ENCODE data around the gene DOCK2. TPM values are rescaled to one million over a fixed set of nuclear protein-coding genes. Genes with fewer than 3 reads are reported as not detected.

The DOCK2 gene
- total RNA-seq, 1 donor from 2014 or later = 13.5 TPM

- no peak for DNase-seq (ENCODE audit: low read depth)
These were observed 227.4 kb downstream of the DOCK2 start for GRCh38 chr5:169864483-169864882.

DNA sequence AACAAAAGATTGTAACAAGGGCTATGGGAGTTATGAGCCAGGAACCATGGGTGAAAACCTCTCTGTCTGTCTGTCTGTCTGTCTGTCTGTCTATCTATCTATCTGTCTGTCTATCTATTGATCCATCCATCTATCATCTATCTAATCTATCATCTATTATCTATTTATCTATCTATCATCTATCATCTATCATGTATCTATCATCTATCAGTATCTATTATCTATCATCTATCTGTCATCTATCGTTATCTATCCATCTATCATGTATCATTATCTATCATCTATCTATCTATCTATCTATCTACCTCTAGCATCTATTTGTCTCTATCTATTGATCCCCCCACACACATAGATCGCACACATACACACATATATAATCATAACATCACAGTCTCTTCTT lies 230.3 kb downstream of the DOCK2 start:
- DNase-seq (ENCODE audit: low read depth) = no peak

DNA sequence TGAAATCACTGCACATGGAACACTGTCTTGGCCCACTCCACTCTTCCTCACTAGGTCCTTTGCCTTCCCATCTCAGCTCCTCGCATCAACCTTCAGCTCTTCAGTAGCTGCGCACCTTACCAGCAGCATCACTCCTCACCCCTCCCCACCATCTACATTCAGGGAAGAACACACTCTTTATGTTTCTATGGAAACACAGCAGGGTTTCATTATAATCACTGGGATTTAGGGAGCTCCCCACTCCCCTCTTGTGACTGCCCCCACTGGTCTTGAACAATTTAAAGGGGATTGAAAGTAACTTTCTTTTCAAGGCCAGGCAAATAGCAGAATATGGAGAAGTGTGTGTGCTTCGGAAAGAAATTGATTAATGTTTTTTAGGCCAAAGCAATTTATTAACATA lies 232.0 kb downstream of the DOCK2 start:
- no peak for DNase-seq (ENCODE audit: low read depth)

DNA sequence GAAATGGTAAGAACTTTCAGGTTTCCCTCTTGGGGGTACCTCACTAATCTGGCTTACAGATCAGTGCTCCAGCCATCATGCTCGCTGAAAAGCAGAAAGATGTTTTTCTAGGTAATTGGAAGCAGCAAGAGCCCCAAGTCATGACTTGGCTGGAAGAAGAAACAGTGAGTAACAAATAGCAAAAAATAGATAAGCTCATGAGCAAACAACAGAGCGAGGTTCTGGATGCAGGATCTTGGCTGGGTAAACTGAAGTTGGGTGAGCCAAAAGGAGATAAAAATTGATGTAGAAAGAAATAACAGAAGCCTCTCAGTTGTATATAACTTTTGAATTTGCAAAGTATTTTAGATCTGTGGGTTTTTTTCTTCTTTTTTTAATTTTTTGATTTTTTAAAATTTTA lies 233.1 kb downstream of the DOCK2 start:
- no peak for DNase-seq (ENCODE audit: low read depth)

GRCh38 chr5:169871826-169872490 lies 234.9 kb downstream of the DOCK2 start:
- DNase-seq (ENCODE audit: low read depth) = no peak

GRCh38 chr5:169873642-169874041 lies 236.6 kb downstream of the DOCK2 start:
- no peak for DNase-seq (ENCODE audit: low read depth)

- DNase-seq (ENCODE audit: low read depth) = no peak
These were observed 237.5 kb downstream of the DOCK2 start for GRCh38 chr5:169874621-169875020.

- DNase-seq (ENCODE audit: low read depth) = peak; percentile 11
These were observed 238.1 kb downstream of the DOCK2 start for GRCh38 chr5:169875091-169875728.

- DNase-seq (ENCODE audit: low read depth) = no peak
These were observed 238.7 kb downstream of the DOCK2 start for GRCh38 chr5:169875731-169876130.

DNA sequence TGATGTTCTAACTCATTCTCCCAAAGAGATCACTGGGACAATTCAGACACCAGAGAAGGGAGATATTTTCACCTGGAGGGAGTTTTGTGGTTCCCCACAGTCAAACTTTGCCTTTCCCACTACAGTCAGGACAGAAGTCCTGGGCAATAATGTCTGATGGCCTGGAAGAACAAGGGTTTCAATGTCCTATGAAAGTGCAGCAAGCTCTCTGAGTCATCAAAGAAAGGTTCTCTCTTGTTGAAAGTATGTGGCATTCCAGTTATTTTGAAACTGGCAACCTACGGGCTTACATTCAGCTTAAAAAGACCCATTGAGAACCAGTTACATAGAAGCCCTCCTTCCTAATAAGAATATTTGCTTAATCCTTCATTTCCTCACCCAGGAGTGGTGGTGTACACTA lies 239.3 kb downstream of the DOCK2 start:
- DNase-seq (ENCODE audit: low read depth) = peak; percentile 58

GRCh38 chr5:169880012-169880663 lies 243.1 kb downstream of the DOCK2 start:
- no peak for DNase-seq (ENCODE audit: low read depth)

DNA sequence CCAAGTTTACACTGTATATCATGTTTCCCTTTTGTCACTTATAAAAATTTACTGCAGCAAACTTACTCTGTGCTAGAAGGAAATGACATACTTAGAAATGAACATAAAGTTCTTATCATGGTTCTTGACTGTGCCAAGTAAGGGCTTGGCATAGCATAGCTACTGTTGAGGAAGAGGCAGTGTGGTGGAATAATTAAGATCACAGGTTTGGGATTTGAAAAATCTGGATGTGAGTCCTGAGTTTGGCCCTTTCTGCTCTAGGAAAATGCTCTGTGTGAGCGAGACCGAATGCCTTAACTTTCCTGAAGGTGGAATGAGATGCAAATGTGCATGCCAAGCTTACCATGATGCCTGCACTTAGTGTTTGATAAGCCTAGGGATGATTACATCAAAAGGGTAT lies 243.7 kb downstream of the DOCK2 start:
- no peak for DNase-seq (ENCODE audit: low read depth)

DNA sequence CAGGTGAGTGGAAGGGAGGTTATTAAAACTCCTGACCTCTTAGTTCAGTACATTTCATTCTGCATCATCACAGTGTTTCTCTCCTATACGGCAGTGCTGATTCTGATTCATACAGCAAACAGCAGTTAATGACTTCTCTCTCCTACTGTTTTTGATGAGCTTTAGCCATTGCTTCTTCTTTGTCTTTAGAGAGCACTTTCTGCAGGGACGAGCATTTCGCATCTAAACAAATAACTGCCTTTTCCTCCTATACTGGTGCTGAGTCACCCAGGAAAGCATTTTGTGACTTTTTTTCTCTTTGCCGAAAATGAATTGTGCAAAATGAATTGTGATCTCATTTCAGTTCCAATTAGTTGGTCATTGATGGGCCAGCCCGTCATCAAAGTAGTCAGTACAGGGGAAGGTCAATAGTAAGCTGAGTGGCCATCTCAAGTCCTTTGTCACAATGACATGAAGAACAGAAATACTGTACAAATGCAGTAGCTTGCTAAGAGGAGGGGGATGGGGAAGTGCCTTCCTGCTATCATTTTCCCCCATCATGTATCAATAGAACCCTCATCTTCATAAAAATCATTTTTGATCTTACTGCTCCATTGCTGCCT lies 244.7 kb downstream of the DOCK2 start:
- no peak for DNase-seq (ENCODE audit: low read depth)

DNA sequence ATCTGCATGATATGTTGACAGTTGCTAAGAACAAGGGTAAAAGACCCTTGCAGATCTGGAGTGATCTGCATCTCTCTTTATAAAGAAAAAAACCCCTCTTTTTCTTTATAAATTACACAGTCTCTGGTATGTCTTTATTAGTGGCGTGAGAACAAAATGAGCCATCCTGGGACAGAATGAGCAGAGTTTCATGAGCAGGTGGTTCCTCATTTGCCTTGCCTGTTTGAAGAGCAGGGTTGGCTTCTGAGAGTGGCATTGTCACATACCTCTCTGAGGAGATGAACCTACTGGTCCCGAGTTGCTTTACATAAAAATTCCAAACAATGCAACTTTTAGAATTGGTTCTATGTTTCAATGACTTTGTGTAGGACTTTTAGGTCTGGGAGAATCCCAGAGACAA lies 249.0 kb downstream of the DOCK2 start:
- DNase-seq (ENCODE audit: low read depth) = no peak

- no peak for DNase-seq (ENCODE audit: low read depth)
These were observed 249.6 kb downstream of the DOCK2 start for GRCh38 chr5:169886677-169887076.

DNA sequence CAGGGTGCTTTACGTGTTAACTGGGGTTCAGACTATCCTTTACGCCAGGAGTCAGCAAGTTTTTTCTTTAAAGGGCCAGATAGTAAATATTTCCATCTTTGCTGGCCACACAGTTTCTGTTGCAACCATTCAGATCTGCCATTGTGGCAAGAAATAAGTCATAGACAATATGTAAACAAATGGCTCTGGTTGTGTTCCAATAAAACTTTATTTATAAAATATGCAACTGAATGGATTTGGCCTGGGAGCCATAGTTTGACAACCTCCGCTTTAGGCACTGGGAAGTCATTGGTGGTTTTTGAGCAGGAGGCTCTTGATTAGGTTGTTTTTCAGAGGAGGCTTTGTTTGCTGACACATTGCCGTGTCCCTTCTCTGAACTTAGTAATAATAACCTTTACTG lies 252.5 kb downstream of the DOCK2 start:
- DNase-seq (ENCODE audit: low read depth) = no peak

- DNase-seq (ENCODE audit: low read depth) = peak; percentile 19
These were observed 255.9 kb downstream of the DOCK2 start for GRCh38 chr5:169893010-169893409.

DNA sequence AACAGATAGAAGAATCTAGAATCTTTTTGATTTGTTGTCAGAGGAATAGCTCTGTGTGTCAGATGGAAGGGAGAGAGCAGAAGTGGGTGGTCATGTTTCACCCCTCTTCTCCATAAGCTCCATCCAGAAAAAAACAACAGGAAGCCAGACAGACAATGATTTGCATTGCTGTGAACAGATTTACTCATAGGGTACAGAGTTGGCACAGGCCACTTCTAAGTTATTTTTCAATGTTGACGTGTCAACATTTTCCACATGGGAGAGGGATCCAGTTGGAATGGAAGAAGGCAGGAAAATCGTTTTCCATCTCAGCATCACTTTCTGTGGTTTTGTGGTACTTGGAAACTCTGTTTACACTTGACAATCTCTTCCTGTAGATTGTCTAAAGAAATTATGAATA lies 256.5 kb downstream of the DOCK2 start:
- no peak for DNase-seq (ENCODE audit: low read depth)

DNA sequence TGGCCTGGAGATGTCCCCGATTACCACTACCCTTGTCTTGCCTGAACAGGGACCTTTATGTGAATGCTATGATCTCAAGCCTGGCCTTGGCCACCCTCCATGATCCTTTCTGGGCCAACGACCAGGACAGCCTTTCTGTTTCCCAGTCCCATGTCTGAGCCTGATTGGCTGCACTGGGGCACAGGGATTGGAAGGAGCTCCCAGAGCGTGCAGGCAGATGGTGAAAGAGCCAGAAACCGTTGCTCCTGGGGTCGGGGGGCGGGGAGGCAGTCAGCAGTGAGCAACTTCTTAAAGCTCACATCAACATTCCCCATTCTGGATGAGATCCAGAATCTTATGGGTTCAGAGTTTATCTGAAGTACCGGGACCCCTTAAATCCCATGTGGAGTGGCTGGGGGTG lies 258.9 kb downstream of the DOCK2 start:
- no peak for DNase-seq (ENCODE audit: low read depth)

DNA sequence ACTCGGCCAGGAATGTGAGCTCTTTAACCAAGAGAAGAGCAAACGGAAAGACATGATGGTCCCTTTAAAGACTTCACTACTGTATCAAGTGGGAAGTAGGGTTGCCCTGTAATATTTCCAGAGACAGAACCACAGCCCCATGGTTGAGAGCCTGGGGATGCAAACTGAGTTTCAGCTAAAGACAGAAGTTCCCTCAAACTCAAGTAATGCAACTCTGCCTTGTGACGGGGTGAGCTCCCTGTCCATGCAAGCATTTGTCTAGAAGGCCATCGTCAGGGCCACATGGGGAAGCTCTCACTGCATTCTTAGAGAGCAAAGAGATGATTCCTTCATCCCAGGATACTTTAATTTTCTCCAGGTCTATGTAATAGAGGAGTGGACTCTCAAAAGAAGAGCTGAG lies 260.4 kb downstream of the DOCK2 start:
- no peak for DNase-seq (ENCODE audit: low read depth)

GRCh38 chr5:169901896-169902295 lies 264.8 kb downstream of the DOCK2 start:
- no peak for DNase-seq (ENCODE audit: low read depth)

DNA sequence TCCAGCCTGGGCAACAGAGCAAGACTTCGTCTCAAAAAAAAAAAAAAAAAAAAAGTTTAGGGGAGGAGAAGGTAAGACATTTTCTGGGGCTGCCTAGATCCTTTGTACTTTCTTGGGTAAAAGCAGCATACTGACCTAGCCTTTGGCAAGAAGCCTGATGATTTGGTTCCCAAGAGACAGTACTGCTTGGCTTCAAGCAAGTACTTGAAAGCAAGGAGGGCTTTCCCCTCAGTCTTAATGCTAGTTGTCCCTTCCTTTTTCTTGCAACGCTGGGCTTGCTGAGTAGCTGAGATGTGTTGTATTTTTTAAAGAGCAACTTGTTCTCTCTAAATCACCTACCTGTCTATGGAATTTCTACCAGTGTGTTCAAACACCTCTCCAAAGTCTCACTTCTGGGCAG lies 267.0 kb downstream of the DOCK2 start:
- no peak for DNase-seq (ENCODE audit: low read depth)

GRCh38 chr5:169904508-169904907 lies 267.4 kb downstream of the DOCK2 start:
- no peak for DNase-seq (ENCODE audit: low read depth)

Data from renal cortical epithelial cell (primary cell).